ENCODE results near the gene TAC3.
A peak's percentile ranks its signal among the peaks of the same experiment; 100 is the strongest.

TAC3 gene

DNA sequence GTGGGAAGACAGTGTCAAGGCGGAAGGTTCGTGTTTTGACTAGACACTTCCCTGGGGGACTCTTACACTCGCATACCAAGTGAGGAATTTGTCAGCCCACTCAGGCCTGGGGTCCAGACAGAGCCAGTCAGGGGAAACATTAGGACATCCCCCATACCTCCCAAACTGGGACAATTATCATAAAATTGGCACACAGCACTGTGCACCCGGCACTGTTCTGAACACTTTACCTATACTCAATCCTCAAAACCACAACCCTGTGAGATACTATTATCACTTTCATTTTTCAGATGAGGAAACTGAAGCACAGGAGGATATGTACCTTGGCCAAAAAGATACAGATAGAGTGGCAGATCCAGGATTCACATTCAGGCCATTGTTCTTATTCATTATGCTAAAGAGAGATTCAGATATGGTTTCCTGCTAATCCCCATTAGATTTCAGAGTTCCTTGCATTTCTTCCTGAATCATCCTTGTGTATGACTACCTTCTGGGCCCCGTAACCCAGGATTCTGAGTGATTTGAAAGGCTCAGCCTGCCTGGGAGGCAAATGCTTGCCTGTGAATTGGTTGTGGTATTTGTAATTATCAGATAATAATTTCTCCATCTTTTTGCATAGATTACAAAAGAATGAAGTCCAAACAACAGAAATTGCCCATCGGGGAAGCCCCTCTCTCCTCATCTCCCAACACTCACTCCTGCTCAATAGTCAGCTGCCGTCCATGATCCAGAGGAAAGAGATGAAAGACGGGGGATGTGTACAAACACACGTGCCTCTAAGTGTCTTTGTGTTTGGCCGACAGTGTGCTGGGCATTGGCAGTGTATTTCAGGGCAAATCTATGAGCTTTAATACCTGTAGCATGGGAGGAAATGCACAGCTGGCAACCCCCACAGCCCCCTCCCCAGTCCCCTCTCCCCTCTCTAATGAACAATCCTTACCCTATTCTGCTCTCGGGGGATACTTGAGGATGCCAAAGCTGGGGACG is 4.6 kb downstream of the TAC3 start:
- no peak overlapping the region for H3K4me3 ChIP-seq
- H3K9me3 ChIP-seq, result no peaks in the 10 kb centered on the region
- H3K4me1 ChIP-seq, result peaks cover 0 to 7% (median 4%) of the 10 kb centered on the region in 4 donors
- no peaks in the 10 kb centered on the region for H3K36me3 ChIP-seq
- TF ChIP-seq CTCF (IDR thresholded peaks at IDR 0.05), result no peak
- H3K27ac ChIP-seq, result no peak overlapping the region
- intact Hi-C loops (cut with DNase I; ENCODE audit: low total_unique reads), result no loop called here
- DNase-seq, result no peak
- H3K27me3 ChIP-seq, result peaks cover 0 to 28% of the 10 kb centered on the region in 2 donors

DNA sequence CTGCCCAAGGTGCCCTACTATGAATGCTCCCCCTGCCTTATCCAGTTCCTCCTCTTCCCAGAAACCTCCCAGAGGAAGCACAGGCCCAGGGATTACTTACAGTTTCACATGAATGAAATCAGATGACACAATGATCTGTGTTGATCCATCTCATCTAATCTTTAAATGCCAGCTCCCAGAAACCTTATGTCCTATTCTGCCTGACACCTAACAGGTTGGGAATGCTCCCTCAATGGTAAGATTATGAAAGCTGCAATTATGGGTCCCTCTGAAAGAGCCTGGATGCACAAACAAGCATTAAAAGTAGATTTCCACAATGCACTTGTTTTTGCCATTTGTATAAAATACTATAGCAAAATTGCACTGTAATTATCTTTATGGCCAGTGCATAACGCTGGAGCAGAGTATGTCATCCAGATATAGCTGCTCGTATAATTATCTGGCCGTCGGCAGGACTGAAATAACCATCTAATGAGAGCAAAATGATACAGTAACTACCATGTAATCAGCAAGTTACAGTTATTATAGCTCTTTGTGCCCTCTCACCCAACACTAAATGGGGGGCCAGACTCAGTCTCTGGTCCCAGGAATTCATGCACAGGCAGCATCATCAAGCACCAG is 5.6 kb downstream of the TAC3 start:
- no peak for DNase-seq
- TF ChIP-seq CTCF (IDR thresholded peaks at IDR 0.05), result no peak
- H3K4me1 ChIP-seq, result peaks cover 0 to 9% (median 6%) of the 10 kb centered on the region in 4 donors
- H3K9me3 ChIP-seq, result no peaks in the 10 kb centered on the region
- peaks cover 0 to 21% of the 10 kb centered on the region in 2 donors for H3K27me3 ChIP-seq
- intact Hi-C loops (cut with DNase I; ENCODE audit: low total_unique reads), result no loop called here
- H3K36me3 ChIP-seq, result no peaks in the 10 kb centered on the region
- H3K27ac ChIP-seq, result no peak overlapping the region
- no peak overlapping the region for H3K4me3 ChIP-seq

DNA sequence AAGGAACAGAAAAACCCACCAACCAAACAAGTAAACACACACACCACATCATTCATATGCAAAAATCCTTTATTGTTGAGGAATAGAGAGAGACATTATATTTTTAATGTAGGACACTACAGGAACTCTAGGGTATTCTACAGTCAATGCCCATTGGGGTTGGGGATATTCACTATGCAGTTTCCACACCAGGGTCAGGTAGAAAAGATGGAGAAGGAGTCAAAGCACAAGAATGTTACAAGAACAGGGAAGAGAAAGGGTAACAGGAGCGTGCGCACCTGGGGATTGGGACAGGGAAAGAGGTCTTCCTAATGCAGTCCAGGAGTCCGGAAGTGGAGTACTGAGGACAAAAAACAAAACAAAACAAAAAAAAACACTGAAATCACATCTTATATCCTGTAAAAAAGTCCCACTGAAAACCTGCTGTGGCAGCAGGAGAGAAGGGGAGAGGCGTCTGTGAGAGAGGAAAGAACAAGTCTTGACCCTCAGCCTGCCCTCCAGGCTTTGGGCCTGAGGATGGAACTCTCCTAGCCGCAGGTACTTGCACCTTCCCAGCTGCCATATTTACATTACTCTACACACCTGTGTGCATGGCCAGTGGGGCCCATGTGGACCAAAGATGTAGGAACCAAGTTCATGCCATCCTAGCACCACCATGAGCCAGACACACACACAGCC is 6.2 kb downstream of the TAC3 start:
- intact Hi-C loops (cut with DNase I; ENCODE audit: low total_unique reads), result no loop called here
- peaks cover 0 to 15% (median 10%) of the 10 kb centered on the region in 4 donors for H3K4me1 ChIP-seq

GRCh38 chr12:57008178-57008577 is 8.2 kb downstream of the TAC3 start:
- TF ChIP-seq CTCF (IDR thresholded peaks at IDR 0.05), result peak in 1 of 2 experiments; percentile 26
- Histone ChIP-seq H3K4me3 (no peak overlapping the region), H3K9me3 (no peaks in the 10 kb centered on the region), H3K4me1 (peaks cover 0 to 19% (median 15%) of the 10 kb centered on the region in 4 donors), H3K36me3 (peaks cover 14 to 17% (median 14%) of the 10 kb centered on the region in 3 donors), H3K27ac (no peak overlapping the region), H3K27me3 (no peaks in the 10 kb centered on the region)
- DNase-seq, result no peak
- intact Hi-C loops (cut with DNase I; ENCODE audit: low total_unique reads), result no loop called here

More for the DNA sequence above, 6.2 kb downstream of the TAC3 start:
- no peak overlapping the region for H3K27ac ChIP-seq
- no peak for DNase-seq
- H3K4me3 ChIP-seq, result no peak overlapping the region
- no peaks in the 10 kb centered on the region for H3K36me3 ChIP-seq
- no peak for TF ChIP-seq CTCF (IDR thresholded peaks at IDR 0.05)
- no peaks in the 10 kb centered on the region for H3K9me3 ChIP-seq
- H3K27me3 ChIP-seq, result peaks cover 0 to 14% of the 10 kb centered on the region in 2 donors

DNA sequence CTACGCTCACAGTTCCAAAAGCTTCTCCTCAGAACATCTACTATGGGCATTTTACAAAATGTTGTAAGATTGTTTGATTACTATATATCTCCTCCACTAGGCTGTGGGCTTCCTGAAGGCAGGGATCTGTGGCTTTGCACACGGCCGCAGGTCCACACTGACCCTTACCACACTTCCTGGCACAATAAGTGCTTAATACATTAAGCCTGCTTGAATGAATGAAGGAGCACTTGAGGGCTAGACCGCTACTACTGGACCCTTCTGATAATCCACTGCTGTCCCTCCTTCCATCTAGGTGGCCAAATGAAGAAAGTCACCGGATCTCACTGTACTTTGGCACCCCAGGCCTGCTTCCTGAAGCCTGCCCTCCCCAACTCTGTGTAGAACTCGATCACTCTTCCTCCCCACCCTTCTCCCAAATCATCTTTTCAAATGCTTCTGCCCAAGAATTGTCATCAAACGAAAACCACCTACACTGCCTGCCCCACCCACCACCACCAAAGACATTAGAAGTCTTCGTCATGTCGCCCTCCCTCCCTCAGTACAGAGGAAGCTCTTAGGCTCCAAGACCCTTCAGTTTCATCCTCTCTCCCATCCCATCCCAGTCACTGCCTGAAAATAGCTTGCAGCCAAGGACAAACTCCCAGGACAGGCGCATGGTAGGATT is 9.4 kb downstream of the TAC3 start:
- H3K9me3 ChIP-seq, result no peaks in the 10 kb centered on the region
- peaks cover 0 to 25% (median 15%) of the 10 kb centered on the region in 4 donors for H3K4me1 ChIP-seq
- peak overlapping the region; percentile 31 to 52 for H3K27ac ChIP-seq
- no peak for TF ChIP-seq CTCF (IDR thresholded peaks at IDR 0.05)
- intact Hi-C loops (cut with DNase I; ENCODE audit: low total_unique reads), result no loop called here
- H3K4me3 ChIP-seq, result peak overlapping the region; percentile 69 to 93
- no peaks in the 10 kb centered on the region for H3K27me3 ChIP-seq
- no peak for DNase-seq
- peaks cover 25 to 29% (median 26%) of the 10 kb centered on the region in 3 donors for H3K36me3 ChIP-seq

Data from tibial artery (tissue), 4 donors.